Stimulated activated CD8-positive, alpha-beta memory T cell treated with anti-CD3 and anti-CD28 coated beads, Interleukin-15, amount 100 ng/mL, for 48 hours (primary cell): ENCODE data around the gene WIPF2.

Experiments
- DNase-seq, 2 donors: peaks; one replicate each; pipeline ENCODE4 v3.0.0-alpha.2; 2020; ENCODE audit warnings: low read depth in 2 of 2

WIPF2 gene

GRCh38 chr17:40313668-40314583 is 94.8 kb downstream of the WIPF2 start:
- no peak for DNase-seq

- peak; percentile 67 to 82 for DNase-seq
Measured at GRCh38 chr17:40314584-40314956, 95.5 kb downstream of the WIPF2 start.

GRCh38 chr17:40315206-40315605 is 96.1 kb downstream of the WIPF2 start:
- no peak for DNase-seq

GRCh38 chr17:40315678-40316570 is 96.8 kb downstream of the WIPF2 start:
- DNase-seq, result no peak

- no peak for DNase-seq
Measured at GRCh38 chr17:40316571-40317344, 97.7 kb downstream of the WIPF2 start.

- DNase-seq, result no peak
Measured at GRCh38 chr17:40317345-40317873, 98.3 kb downstream of the WIPF2 start.

- peak; percentile 88 to 91 for DNase-seq
Measured at GRCh38 chr17:40317880-40318829, 99.1 kb downstream of the WIPF2 start.

GRCh38 chr17:40318830-40319391 is 99.8 kb downstream of the WIPF2 start:
- DNase-seq, result no peak

GRCh38 chr17:40319651-40320540 is 100.8 kb downstream of the WIPF2 start:
- DNase-seq, result peak in 1 of 2 donors; percentile 50

GRCh38 chr17:40320756-40321523 is 101.8 kb downstream of the WIPF2 start:
- no peak for DNase-seq

- DNase-seq, result no peak
Measured at GRCh38 chr17:40321524-40321929, 102.4 kb downstream of the WIPF2 start.

GRCh38 chr17:40321961-40322357 is 102.9 kb downstream of the WIPF2 start:
- DNase-seq, result no peak

GRCh38 chr17:40322358-40323315 is 103.5 kb downstream of the WIPF2 start:
- peak; percentile 77 to 81 for DNase-seq

GRCh38 chr17:40323391-40324381 is 104.6 kb downstream of the WIPF2 start:
- peak; percentile 56 to 66 for DNase-seq

- no peak for DNase-seq
Measured at GRCh38 chr17:40325156-40326013, 106.3 kb downstream of the WIPF2 start.
